ENCODE results near the gene ECI1.

- TF ChIP-seq, protein P1, sequence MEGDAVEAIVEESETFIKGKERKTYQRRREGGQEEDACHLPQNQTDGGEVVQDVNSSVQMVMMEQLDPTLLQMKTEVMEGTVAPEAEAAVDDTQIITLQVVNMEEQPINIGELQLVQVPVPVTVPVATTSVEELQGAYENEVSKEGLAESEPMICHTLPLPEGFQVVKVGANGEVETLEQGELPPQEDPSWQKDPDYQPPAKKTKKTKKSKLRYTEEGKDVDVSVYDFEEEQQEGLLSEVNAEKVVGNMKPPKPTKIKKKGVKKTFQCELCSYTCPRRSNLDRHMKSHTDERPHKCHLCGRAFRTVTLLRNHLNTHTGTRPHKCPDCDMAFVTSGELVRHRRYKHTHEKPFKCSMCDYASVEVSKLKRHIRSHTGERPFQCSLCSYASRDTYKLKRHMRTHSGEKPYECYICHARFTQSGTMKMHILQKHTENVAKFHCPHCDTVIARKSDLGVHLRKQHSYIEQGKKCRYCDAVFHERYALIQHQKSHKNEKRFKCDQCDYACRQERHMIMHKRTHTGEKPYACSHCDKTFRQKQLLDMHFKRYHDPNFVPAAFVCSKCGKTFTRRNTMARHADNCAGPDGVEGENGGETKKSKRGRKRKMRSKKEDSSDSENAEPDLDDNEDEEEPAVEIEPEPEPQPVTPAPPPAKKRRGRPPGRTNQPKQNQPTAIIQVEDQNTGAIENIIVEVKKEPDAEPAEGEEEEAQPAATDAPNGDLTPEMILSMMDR (IDR thresholded peaks at IDR 0.05; ENCODE audit: low read depth, low read length, poor library complexity, severe bottlenecking) = no peak
- TF ChIP-seq EZH2phosphoT487 (IDR thresholded peaks at IDR 0.05; ENCODE audit: borderline replicate concordance, low read length) = no peak
These were observed 5.0 kb downstream of the ECI1 start for GRCh38 chr16:2246301-2246885.

Measured in DOHH2 (cell line).